ENCODE measurements around the gene SMAD2.
"Not testable (repeated sequence)": the region's sequence is repeated elsewhere in the genome, so short reads cannot be mapped to it uniquely, and the experiment has no call there.

SMAD2 gene

GRCh38 chr18:47930199-47930930 is at the start of gene SMAD2:
Gene SMAD2 (minus strand): TSS chr18:47930659. CDS start chr18:47896756, 33,903 bp downstream.
- peak; percentile 94 for DNase-seq (ENCODE audit: low spot score)

DNA sequence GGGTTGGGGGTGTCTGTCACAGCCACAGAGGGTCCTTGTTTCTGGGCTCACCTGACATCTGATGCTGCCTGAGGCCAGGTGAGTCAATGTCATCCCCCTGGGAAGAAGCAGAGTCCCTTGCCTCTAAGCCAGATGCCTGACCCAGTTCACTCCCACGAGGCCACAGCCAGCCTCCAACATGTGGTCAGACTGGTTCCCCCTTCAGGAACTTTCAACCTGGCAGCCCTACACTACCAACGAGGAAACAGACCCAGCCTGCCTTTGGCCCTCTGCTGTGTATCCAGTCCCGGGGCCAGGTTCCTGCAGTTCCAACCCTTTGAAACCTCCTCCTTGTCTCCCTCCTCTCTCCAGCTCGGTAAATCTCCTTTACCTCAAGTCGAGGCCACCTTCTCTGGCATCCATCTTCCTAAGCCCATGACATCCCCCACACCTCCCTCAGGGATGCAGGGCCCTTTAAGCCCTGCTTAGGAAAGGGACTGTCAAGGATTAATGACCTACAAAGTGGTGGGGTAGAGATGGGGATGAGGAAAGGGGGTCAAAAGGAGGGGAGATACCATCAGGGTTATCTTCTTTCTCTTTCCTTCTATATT is 49.2 kb upstream of the SMAD2 start:
- no peak for DNase-seq (ENCODE audit: low spot score)

GRCh38 chr18:47978603-47979002 is 48.1 kb upstream of the SMAD2 start:
- no peak for DNase-seq (ENCODE audit: low spot score)

GRCh38 chr18:47978141-47978540 is 47.7 kb upstream of the SMAD2 start:
- DNase-seq (ENCODE audit: low spot score) = no peak

- no peak for DNase-seq (ENCODE audit: low spot score)
Measured at GRCh38 chr18:47975701-47976100, 45.2 kb upstream of the SMAD2 start.

DNA sequence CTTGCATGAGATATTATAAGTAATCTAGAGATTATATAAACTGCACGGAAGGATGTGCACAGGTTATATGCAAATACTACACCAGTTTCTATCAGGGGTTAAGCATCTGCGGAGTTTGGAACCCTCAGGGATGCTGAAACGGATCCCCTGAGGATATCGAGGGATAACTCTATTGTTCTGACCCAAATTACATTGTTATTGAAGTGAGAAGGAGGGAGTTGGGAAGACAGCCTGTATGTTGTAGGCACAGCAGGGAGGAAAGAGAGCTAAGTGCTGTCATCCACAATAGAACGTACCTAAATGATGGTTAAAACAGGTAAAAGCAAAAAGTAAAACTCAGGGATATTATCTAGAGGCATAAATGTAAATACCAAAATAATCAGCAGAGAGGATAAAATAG is 44.6 kb upstream of the SMAD2 start:
- DNase-seq (ENCODE audit: low spot score) = no peak

DNA sequence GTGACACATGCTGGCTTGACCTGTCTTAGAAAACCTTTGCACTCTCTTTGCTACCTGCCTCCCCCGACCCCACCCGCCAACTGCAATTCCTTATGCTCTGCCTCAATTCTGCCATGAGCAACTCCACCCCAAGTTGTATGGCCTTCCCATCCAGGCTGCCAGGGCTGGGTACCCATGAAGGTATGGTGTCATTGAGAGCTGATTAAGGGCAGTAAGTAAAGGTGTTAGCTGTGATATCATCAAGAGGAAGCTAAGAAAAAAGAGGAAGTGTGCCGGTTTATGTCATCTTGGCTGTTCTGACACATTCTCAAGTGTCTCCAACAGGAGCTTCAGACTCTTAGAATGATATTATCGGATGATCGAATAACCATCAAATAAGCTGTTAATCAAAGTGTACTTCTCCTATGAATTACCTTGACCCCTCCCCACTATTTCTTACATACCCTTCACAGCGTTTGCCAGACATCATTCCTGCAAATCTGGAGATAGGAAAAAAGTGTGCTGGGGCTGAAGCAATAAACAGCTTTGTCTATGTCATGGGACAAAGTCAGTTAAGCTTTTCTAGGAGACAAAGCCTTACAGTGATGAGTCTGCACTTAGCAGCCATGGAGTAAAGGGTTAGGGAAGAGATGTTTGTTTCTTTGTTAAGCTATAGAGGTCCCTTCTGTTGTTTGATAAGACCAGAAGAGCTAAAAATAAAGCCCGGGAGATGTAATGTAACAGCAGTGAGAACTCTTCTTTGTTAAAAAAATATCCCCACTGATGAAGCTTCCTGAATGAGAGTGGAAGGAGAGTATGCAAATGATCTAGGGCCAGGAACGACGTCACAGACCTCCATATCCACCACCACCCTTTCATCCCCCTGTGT is 40.4 kb upstream of the SMAD2 start:
- no peak for DNase-seq (ENCODE audit: low spot score)

GRCh38 chr18:47969816-47970215 is 39.4 kb upstream of the SMAD2 start:
- no peak for DNase-seq (ENCODE audit: low spot score)

- no peak for DNase-seq (ENCODE audit: low spot score)
Measured at GRCh38 chr18:47968721-47969120, 38.3 kb upstream of the SMAD2 start.

- DNase-seq (ENCODE audit: low spot score) = no peak
Measured at GRCh38 chr18:47968006-47968676, 37.7 kb upstream of the SMAD2 start.

GRCh38 chr18:47964053-47964452 is 33.6 kb upstream of the SMAD2 start:
- no peak for DNase-seq (ENCODE audit: low spot score)

DNA sequence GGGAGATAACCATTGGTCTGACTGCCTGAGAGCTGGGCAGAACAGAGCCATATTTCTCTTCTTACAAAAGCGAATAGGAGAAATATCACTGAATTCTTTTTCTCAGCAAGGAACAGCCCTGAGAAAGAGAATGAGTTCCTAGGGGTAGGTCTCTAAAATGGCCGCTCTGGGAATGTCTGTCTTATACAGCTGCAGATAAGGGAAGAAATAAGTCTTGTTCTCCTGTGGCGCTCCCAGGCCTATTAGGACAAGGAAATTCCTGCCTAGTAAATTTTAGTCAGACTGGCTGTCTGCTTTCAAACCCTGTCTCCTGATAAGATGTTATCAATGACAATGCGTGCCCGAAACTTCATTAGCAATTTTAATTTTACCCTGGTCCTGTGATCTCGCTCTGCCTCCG is 30.5 kb upstream of the SMAD2 start:
- not testable (repeated sequence) for DNase-seq (ENCODE audit: low spot score)

- DNase-seq (ENCODE audit: low spot score) = no peak
Measured at GRCh38 chr18:47953471-47953931, 23.0 kb upstream of the SMAD2 start.

GRCh38 chr18:47950511-47950910 is 20.1 kb upstream of the SMAD2 start:
- no peak for DNase-seq (ENCODE audit: low spot score)

DNA sequence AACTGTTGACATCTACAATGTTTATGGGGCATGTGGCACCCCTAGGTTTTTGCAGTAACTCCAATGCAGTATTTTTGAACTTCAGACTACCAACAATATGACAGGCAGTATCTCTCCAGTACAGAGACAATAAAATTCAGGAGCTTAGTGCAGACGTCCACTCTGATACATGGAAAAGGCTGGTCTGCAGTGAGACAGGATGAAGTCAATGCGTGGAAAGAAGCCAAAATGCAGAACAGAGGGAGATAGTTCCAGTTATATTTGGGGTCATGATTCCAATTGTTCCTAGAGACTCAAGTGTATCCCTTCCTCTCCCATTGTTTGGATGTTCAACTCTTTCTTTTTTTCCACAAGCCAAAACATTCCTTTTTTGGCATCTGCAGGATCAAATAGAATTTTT is 18.7 kb upstream of the SMAD2 start:
- DNase-seq (ENCODE audit: low spot score) = no peak

GRCh38 chr18:47946889-47947288 is 16.4 kb upstream of the SMAD2 start:
- DNase-seq (ENCODE audit: low spot score) = no peak

DNA sequence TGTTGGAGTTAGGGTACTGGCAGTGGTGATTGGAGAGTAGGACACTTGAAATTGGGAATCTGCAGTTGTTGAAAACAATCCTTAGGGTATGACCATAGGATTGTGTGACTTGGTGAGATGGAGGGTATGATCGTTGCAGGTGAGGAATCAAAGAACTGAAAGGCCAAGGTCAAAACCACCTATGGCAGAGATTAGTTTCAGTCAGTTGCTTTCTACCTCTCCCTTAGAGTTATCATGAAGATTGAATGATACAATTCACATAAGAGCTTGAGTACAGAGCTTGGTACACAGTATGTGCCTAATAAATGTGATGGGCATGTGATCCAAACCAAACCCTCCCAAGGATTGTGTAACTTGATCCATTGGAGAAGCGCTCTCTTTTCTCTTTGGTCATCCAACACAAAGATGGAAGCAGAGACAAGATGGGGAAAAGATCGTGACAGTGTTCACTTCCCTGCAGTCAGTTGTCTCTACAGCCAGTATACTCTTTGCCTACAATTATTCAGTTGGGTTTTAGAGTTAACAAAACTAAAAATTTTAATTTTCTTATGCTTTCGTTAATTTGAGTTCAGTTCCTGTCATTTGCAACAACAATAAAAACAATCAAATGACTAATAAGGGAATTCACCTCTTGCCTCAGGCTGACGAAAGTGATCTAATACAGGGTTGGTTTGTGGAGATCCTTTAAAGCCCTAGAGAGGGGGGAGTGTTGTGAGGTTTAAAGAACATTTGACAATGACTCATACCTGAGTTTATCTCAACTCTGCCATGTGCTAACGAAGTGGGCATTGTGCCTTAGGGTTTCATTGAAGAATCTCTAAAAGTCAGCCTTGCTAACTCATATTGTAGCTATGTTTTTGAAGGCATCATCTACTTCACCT is 14.8 kb upstream of the SMAD2 start:
- DNase-seq (ENCODE audit: low spot score) = no peak

- no peak for DNase-seq (ENCODE audit: low spot score)
Measured at GRCh38 chr18:47936952-47937351, 6.5 kb upstream of the SMAD2 start.

DNA sequence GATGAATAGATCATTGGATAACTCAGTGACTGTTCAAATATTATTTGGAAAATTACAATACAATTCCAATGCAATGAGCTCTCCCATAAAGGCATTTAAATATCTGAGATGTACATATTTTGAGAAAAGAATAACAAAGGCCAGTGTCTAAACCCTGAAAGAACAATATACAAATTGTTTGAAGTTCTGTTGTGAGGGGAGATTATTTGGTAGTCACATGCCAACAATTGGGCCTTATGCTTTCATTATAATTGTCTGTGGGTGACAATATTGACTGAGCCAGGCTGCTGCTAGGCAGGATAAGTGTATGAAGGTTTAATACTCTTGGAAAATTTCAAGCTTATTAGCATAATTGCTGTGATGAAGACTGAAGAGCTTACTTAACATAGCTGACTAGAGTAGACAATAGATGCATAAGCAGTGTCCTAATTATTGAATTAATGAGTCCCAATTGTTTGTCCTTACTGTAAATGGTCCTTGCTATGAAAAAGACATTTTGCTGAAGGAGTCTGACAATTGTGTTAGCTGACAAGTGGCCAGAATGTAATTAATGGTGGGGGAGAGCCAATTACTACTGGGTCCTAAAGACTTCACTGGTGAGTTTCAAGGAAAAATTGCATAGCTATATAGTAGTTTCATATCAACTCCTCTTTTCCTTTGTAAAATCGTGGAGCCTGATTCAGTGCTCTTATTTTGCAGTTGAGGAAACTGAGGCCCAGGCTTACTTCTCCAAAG is 5.0 kb upstream of the SMAD2 start:
- DNase-seq (ENCODE audit: low spot score) = no peak

GRCh38 chr18:47932603-47933002 is 2.1 kb upstream of the SMAD2 start:
- DNase-seq (ENCODE audit: low spot score) = no peak

DNA sequence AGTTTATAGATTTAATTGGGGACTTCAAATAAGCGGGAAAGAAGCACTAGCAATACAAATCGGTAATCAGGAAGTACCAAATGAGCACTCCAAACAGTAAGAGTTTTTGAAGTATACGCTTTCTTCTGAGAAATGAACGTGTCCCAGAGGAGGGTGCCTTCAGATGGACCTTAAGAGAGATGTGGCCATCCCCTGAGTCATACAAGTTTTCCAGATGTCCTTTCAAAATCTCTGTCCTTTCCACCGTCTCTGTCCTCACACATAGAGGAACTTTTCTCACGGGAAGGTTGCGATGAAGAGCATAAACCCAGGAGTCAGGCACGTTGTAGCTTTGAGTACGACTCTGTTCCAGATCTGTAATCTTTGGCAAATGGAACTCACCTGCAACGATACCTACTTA is 1.7 kb upstream of the SMAD2 start:
- no peak for DNase-seq (ENCODE audit: low spot score)

Data from AG08396 (cell line).